GM19351 (cell line): ENCODE measurements around the gene KIF6.
A peak's percentile ranks its signal among the peaks of the same experiment; 100 is the strongest.

Experiments
- ATAC-seq: cut with Tn5 transposase; IDR thresholded peaks from one replicate; pipeline ENCODE4 v1.9.1; 2021; ENCODE audit warnings: mild to moderate bottlenecking, moderate library complexity; ENCODE audit not compliant: unreplicated experiment

The KIF6 gene, protein sequence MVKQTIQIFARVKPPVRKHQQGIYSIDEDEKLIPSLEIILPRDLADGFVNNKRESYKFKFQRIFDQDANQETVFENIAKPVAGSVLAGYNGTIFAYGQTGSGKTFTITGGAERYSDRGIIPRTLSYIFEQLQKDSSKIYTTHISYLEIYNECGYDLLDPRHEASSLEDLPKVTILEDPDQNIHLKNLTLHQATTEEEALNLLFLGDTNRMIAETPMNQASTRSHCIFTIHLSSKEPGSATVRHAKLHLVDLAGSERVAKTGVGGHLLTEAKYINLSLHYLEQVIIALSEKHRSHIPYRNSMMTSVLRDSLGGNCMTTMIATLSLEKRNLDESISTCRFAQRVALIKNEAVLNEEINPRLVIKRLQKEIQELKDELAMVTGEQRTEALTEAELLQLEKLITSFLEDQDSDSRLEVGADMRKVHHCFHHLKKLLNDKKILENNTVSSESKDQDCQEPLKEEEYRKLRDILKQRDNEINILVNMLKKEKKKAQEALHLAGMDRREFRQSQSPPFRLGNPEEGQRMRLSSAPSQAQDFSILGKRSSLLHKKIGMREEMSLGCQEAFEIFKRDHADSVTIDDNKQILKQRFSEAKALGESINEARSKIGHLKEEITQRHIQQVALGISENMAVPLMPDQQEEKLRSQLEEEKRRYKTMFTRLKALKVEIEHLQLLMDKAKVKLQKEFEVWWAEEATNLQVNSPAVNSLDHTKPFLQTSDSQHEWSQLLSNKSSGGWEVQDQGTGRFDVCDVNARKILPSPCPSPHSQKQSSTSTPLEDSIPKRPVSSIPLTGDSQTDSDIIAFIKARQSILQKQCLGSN

DNA sequence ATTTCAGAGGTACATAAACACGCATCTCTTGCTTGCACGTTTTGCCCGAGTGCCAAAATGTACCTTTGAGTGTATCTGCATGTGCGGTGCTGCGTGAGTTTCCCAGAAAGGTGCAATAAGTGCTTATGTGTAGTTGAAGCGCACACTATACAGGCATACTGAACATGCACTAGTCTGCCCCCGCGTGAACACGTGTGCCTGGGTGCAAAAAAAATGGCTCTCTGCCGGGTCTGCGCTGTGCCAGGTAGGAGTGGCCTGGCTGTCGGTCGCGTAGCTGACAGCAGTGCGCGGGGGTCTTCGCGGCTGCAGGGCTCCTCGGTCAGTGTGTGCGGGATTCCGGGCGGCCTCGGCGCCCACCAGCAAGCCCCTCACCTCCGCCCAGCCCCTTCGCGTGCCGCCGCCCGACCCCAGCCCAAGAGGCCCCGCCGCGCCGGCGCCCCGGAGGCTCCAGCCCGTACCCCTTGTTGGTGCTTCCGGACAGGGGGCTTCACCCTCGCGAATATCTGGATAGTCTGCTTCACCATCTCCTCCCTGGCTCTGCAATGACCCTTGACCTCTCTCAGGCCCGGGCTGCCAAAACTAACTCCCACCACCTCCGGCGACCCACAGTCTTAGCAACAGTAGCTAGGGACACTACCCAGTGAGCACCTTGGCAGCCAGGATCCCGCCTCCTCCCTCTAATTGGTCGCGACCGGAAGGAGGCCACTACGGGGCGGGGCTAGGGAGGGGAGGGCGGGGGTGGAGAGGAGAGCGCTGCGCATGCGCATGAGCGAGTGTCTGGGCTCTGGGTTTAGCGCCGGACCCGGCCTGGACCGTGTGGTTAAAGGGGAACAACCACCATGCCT, at the start of gene KIF6:
KIF6 (minus strand) TSS at position 622 of the 845 bp plus-strand sequence; CDS start at position 524, 98 bp downstream.
- ATAC-seq, result peak; percentile 100

DNA sequence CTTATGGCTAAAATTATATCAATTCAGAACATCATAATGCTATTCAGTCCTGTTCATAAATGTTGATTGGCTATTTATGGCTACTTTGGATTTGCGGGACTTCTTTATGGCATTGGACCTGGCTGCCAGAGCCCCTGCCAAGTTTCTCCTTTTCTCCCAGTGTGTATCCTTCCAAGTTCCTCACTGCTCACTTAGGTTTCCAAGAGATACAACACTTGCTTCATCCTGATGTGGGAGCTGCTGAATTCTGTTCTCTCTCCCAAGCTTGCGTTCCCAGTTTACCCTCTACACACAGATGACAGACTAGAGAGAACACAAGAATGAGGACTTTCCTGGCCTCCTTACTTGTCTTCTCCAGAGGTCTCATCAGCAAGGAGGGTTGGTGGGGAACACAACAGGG, 48.6 kb upstream of the KIF6 start:
- ATAC-seq, result no peak

DNA sequence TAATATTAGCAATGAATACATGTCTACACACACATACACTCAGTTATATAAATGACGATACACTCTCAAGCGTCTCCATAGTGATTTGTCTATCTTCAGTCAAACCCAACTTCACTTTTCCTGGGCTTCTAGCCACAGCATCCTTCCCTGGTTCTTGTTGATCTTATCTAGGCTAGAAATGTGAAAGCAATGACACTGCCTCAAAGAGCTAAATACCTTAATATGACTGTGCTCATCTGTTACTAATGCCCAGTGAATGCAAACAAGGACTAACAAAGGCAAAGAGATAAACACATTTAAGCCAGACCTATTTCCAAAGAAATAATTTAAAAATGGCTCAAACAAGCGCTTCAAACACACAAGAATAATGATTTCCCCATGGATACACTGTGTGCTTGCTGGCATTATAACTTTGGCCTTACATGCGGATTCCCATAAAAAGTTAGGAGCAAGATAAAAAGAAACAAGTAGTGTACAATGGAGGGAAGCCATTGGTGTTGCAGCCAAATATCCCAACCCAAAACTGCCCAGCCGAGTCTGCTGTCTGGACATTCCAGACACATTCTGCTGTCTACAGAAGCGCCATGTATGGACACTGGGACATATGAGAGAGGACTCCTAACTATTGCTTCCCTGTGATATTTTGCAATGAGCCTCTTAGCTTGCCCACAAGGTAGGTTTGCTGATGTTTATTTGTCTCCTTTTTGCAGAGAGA, 47.5 kb upstream of the KIF6 start:
- no peak for ATAC-seq

DNA sequence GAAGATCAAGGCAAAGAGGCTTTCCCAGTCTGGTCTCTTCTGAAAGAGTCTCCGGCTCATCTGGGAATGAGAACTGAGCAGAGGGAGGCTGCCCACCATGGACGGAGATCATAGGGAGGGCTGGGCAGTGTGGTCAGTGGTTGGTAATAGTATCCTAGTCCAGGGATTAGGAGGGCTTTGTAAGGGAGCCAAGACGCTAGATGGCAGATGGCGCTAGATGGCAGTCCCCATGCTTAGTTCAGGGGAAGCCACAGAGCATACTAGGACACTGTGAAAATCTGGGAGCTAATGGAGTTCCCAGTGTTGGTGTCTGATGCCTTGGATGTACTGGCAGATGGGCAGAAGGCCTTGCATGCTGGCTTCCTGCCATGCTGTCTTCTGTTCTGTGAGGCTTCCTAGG, 45.2 kb upstream of the KIF6 start:
- no peak for ATAC-seq

DNA sequence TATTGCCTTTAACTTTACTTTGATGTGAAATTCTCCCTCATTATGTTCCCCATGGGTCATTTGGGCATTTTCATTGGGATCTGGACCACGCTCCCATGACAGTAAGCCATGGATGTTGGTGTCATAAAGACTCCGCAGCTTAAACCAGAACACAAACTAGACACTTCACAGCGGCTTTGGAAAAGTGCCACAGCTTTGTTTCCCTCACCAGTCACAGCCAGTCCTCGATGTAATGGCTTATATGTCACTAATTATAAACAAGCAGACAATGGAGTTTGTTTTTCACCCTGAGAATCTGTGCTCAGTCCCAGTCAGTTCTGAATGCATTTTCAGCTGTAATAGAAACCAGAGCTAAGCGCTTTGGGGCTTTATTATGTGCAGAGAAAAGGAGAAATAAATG, 43.8 kb upstream of the KIF6 start:
- no peak for ATAC-seq

DNA sequence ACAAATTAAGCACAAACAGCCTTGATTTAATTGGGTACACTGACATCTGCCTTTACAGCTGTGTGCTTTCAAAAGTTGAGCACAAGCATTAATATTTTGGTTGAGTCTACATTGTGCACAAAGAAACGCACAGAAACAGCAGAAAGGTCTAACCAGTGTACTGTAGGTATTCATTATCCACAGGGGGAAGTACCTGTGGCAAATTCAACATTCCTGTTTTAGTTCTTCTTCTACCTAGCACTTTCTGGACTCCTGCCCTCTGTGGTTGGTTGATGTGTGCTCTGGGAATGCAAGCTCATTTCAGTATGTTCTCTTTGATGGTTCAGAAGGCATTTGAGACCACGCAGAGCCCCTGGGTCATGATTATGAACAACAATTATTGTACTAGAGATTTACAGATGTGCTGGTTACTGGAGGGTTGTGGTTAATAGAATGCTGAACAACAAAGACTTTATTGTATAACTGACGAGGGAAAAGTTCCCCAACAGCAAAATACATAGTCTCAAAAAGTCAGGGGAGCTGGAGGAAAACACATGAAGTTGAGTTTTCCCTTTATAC, 40.4 kb upstream of the KIF6 start:
- no peak for ATAC-seq

DNA sequence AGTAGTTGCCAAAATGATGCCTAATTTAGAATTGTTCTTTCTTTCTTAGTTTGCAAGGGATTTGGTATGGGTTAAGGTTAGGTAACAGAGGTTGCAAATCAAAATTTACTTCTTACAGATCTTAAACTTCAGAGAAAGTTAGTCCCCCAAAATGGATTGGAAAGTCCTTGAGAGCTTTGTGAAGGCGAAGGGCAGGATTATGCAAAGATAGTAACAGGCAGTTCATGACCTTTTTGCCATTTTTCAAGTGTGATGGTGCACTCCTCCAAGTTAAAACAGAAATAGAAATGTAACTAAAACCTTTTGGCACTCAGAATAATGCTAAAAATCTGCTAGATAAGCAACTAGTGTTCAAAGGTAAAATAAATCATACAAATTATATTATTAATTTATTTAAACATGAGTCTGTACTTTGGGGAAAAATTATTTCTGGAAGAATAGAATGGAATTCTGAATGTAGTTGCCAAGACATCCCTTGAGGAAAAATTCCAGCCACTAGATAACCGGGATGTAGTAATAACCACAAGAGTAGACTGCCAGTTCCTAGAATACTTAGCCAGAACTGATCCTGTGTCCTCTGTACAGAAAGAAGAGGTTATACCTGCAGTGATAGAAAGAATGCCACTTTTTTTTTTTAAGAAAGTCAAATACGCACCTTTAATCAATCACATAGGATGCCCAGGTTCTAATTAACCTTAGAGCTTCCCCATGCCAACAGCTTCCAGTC, 35.2 kb upstream of the KIF6 start:
- no peak for ATAC-seq

DNA sequence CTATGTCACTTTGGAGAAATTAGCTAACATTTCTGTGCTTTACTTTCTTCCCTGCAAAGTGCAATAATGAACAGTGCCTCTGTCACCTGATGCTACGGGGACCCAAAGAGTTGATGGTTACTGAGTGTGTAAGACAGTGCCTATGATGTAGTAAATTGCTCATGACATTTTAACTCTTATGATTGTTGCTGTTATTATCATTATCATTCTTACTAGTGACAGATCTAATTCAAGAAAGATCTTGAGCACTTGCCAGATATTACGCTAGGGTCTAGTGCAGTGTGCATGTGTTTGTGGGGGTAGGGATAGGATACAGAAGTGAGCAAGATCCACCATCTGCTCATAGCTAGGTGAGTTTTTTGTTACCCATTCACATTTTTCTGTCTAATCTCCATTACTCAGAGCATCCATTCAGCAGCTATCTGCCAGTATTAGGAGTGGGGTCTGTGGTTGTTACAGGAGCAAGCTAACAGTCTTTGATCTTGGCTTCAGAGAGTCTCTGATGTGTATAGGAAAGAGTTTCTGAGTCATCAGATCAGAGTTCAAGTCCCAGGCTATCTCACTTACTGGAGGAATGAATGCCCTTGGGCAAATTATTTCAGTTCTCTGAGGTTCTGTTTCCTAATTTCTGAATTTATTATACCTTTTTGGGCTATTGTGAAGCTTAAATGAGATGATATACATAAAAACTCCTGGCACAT, 33.8 kb upstream of the KIF6 start:
- ATAC-seq, result no peak

DNA sequence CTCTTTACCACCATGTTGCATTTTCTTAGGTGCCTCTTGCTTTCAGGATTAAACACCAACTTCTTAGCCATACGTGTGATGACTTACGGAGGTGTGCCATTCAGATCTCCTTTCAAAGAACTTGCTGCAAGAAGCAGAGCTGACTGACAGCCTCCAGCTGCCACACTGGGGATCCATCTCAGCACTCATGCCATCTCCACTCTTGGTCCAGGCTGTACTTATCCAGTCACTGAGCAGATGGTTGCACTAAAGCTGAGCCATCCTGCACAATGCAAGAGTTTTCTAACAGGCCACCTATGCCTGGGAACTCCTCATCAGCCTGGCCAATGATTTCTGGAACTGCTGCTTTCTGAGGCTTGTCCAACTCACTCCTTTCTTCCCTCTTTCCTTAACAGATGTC, 31.4 kb upstream of the KIF6 start:
- no peak for ATAC-seq

DNA sequence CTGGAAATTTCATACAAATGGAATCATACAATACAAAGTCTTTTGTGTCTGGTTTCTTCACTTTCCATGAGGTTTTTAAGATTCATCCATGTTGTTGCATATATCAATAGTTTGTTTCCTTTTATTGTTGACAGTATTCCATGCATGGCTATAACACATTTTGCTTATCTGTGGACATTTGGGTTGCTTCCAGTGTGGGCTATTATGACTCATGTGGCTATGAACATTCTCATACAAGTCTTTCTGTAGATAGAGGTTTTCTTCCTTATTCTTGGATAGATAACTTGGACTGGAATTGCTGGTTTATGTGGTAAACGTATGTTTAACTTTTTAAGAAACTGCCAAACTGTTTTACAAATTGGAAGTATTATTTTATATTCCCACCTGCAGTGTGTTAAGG, 30.0 kb upstream of the KIF6 start:
- ATAC-seq, result no peak

DNA sequence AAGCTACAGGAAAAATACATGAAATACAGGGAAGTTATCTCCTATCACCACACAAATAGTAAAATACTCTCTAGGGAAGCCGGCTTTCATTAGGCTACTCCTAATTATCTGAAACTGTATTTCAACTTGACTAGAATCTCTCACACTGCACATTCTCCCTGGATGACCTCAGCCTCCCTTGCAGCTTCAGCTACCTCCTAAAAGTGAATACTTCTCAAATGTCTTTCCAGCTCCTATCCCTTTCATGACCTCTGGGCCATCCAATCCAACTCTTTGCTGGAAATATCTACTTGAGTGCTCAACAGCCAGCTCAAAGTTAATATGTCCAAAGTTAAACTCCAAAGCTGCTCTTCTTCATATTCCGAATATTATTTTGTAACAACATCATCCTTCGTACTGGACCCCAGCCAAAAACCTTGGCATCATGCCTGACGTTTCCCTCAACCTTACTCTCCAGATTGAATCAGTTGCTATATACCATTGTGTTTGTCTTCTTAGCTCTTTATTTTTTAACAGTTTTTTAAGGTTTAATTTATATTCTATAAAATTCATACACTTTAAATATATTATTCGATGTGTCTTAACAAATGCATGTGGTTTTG, 29.4 kb upstream of the KIF6 start:
- no peak for ATAC-seq

DNA sequence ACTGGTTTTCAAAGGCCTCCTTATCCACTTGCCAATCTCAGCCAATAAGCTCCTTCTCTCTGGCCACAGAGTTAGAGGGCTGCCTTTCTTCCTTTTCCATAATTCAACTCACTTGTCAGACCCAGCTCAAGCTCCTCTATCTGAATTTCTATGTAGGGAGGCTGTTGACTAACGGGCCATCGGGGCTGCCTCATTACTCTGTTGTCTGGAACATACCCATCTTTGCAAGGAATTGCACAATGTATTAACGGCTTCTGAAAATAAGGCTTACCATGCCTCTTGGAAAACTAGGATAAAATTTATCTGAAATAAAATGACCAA, 28.5 kb upstream of the KIF6 start:
- ATAC-seq, result no peak

DNA sequence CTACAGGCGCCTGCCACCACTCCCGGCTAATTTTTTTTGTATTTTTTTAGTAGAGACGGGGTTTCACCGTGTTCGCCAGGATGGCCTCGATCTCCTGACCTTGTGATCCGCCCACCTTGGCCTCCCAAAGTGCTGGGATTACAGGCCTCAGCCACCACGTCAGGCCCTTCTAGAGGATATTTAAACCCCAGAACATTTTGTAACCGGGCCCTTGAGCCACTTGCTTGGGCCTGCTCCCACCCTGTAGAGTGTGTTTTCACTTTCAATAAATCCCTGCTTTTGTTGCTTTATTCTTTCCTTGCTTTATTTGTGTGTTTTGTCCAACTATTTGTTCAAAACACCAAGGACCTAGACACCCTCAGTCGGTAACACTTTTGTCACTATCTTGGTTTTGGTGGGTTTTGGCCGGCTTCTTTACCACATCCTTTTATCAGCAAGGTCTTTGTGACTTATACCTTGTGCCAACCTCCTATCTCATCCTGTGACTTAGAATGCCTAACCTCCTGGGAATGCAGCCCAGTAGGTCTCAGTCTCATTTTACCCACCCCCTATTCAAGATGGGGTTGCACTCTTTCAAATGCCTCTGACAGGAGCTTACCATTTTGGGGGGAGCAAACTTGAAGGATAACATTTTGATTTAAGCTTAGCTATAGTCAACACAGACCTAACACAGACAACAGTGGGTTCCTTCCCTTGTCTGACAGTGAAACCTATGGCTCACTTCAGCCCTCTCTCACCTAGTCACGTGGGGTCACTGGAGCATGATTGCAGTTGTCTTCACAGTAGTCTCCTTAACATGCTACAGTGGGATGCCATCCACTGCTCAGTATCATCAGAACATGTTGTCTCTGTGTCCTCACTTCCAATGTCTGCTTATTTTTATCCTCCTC, 27.9 kb upstream of the KIF6 start:
- ATAC-seq, result no peak

DNA sequence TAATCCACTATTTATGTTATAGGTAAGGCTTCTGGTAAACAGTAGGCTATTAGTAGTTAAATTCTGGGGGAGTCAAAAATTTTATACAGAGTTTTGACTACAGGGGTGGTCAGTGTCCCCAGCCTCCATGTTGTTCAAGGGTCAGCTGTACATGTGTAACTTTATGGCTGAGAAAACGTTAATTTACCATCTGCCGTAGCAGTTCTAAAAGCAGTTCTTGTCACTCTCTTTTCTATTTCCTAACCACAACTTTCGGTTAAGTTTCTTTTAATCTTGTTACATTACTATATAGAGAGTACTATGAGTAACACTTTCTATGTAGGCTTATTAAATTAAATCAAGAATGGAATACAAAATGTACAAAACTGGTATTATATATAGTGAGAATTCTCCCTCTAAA, 21.6 kb upstream of the KIF6 start:
- no peak for ATAC-seq

DNA sequence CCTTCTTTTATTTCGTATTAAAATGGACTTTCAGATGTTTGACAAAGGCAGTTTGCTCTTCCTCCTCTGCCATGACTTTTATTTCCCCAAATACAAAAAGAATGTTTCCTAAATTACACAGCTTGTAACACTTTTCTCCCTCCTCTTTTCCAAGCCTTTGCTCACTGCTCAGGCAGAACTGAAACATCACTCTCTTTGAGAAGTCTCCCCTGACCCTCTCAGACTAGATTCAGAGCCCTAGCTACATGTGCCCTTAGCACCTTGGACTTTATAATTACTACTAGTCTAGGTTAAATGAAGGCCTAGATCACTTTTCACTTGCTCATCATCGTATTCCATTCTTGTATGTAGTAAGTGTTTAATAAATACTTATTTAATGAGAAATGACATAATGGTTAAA, 8.5 kb upstream of the KIF6 start:
- ATAC-seq, result no peak

DNA sequence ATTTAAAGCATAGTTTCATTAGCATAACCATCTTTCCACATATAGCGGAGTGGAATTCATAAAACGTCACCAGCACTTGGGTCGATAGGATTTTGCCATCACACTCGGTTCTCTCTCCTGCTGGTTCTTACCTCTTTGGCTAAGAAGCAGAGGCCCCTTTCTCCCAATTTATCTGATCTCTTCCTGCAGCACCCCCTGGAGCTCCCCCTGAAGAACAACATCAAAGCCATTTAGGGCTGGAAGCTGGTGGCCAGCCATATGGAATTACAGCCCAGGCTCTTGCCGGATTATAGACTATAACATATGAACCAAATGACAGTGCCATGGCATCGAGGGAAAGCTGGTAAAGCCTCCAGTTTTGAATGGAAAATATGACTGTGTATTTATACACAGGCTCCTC, 6.4 kb upstream of the KIF6 start:
- ATAC-seq, result no peak

DNA sequence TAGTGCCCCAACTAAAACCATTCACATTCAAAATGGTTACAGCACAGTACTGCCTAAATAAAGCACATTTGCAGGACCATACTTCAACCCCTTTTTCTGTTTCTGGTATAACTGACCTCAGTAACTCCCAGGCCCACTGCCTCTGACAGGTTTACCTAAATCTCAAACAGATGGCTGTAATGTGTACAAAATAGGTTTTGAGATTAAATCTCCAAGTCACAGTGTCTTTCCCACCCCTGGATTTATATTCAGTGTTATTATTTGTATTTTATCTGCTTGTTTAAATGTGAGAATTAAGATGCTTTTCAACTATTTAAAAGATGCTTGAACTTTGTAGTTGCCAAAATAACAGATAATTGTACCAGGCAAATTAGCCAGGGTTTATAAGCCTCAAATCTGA, 4.7 kb upstream of the KIF6 start:
- no peak for ATAC-seq

DNA sequence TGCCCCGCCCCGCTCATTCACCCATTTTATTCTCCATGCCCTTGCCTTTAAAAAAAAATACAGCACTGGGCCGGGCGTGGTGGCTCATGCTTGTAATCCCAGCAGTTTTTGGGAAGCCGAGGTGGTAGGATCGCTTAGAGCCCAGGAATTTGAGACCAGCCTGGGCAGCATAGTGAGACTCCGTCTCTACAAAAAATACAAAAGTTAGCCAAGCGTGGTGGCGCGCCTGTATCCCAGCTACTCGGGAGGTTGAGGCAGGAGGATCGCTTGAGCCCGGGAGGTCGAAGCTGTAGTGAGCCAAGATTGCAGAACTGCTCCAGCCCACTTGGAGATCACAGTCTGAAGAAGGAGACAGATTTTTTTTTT, 407 bp upstream of the KIF6 start:
- ATAC-seq, result no peak
